ENCODE results near the gene GRIN2C.

Gene GRIN2C

GRCh38 chr17:74842599-74843351 lies 16.9 kb downstream of the GRIN2C start:
- DNase-seq = no peak

- no peak for DNase-seq
Observed at GRCh38 chr17:74842146-74842598, 17.5 kb downstream of the GRIN2C start.

GRCh38 chr17:74840989-74841666 lies 18.6 kb downstream of the GRIN2C start:
- no peak for DNase-seq

DNA sequence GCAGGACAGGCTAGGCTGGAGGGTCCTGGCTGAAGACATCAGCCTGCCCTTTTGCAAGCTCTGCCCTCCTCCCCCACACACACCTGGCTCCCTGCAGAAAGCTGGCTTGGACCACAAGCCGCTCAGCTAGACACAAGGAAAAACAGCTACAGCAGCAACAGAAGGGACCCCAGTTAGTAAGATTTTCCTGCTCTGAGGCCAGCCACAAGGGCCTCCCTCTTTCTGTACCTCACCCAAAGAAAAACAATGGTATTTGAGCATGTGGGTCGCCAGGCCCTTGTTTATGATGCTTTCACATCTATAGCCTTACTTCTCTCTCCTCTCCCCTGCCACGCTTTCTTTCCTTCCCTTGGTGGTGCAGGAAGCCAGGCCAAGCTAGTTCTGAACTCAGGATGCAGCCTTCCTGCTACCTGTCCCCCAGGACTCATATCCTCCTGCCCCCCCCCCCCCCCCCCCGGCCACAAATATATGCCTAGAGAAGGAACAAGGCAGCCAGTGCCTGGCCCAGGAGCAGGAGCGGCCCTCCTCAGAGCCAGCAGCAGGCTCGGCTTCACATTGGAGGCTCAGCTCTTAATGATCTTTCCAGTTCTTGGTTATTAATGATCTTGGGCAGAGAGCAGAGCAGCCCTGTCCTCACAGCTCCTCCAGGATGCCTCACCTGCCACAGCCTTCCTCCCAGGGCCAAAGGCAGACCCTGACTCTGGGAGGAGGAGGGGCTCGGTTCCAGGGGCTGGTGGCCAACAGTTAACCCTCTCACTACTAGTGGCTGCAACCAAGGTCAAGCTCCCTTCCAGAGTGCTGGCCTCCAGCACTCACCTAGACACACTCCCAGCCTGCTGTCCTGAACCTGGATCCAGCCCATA lies 19.5 kb downstream of the GRIN2C start:
- no peak for DNase-seq

DNA sequence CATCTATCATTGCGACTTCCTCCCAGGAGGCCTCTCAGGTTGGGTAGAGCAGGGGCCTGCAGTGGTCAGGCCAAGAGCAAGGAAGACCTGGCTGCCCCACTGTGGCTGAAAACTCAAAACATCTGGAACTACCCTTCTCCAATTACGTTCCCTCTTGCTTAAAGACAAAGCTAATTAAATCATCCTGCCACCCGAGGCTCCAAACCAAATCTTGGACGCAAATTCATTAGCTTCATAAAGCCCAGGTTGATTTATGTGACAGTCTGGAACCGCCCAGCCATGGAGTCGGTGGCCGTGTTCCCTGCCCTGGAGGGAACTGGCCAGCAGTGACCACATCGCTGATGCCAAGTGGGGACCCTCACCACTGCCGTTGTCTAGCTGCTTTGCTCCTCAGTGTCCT lies 21.4 kb downstream of the GRIN2C start:
- DNase-seq = no peak

DNA sequence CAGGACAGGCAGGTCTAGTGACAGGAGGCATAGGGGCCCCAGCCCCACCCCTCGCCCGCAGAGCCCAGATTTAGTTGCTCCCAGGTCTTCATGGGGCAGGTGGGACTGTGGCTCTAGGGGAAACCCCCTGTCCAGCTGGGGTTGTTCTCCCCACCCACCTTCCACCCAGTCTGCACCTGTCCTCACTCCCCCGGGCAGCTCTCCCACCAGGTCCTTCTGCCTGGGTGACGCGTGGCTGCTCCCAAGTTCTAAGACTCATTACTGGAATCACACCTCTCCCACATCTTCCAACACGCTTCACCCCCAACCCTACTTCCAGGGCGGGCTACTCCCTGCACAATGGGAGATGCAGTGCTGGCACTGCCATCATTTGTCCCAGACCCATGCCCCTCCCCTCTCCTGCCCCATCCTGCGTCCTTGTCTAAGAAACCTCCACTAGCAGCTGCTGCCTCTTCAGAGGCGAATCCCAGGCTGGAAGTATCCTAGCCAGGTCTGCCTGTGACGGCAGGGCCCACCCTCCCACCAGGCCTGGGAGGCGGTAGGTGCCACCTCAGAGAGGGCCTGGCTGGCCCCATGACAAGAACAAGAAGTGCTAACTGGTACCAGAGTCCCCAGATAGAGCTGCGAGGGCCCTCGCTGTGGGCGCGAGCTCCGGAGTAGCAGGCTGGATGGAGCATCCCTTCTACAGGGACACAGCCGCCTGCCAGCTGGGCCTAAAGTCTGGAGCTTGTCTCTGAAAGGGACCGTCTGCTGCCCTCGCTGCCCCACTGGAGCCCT lies 22.8 kb downstream of the GRIN2C start:
- no peak for DNase-seq

DNA sequence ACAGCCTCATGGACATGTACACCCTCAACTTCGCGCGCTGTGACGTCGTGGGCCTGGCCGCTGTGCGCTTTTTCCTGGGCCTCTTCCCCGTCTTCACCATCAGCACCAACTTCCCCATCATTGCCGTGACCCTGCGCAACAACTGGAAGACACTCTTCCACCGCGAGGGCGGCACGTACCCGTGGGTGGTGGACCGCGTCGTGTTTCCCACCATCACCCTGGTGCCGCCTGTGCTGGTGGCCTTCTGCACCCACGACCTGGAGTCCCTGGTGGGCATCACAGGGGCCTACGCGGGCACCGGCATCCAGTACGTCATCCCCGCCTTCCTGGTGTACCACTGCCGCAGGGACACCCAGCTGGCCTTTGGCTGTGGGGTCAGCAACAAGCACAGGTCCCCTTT lies 23.5 kb downstream of the GRIN2C start:
- no peak for DNase-seq

DNA sequence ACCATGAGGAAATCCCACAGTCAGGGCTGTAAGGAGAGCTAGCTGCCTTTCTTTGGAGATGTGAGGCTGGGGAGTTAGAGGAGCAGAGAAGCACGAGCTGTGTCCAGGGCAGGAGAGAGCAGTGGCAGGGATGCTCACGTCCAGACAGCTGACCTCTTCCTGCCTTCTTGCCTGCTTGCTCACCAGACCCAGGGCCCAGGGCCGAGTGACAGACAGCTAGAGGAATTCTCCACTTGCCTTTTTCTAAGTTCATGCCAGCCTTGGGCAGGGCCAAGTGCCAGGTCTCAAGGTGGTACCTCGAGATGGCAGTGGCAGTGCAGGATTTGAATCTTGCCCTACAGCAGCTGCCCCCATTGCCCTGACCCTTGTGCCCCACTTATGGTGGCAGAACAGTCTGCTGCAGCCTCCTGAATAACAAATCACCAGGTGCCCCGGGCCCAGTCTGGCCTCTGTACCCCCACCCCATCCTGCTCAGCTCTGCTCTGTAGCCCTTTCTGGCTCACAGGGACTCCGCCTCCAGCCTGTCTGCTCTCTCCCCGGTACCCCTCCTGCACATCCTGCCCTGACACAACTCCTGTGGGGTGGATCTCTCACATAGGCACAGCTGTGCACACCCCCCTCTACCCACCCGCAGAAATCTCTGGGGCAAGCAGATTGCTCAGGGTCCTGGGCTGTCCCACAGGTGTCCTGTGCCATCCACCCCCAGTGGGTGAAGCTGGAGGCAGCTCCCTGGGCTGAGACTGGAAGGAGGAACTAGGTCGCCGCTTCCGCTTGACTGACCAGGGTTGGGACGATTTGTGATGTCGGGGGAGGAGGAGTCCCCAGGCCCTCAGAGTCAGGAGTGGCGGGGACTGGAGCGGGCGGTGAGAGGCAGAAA lies 25.9 kb downstream of the GRIN2C start:
- no peak for DNase-seq

DNA sequence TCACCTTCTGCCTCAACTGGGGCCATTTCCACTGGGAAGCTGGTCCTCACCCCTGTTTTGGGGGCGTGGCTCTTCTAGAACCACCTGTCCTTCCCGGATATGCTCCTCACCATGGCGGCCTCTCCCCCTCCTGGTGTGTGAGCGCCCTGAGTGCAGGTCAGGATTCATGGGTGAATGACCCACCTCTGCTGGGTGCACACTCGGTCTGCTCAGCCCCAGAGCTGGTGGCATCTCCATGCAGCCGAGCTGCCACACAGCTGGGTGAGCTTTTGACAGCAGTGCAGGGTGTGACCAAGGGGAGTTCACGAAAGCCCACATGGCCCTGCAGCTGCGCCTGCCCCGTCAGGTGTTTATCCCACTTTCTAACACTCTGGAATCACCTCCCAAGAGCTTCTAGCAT lies 27.3 kb downstream of the GRIN2C start:
- DNase-seq = no peak

DNA sequence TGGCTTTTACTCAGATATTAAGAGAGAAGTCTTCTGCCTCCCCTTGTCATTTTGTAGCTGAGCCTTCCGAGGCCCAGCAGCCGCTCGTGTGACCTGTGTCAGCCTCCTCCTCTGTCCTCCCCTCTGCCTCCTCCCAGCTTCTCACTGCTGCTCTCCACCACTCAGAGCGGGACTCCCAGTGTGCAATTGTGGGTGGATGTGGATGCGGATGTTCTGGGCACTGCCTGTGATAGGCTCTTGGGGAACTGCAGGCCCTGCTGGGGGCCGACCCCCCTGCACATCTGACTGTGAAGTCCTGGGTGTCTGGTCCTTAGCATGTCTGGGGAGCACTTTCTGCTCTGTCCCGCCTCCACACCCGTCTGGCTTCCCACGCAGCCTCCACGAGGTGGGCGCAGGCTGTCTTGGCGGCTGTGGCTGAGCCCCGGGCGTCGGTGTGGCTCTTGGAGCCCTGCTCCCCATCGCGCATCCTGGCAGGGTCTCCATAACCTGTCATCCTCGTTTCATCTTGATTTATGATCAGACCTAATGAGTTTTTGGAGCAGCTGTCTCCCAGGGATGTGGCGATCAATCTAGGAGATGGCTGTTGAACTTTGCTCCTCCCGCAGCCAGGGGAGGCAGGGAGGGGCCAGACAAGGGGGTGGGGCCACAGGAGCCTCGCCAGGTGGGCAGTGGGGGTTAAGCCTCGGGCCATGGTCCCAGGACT lies 28.1 kb downstream of the GRIN2C start:
- DNase-seq = no peak

GRCh38 chr17:74830861-74831260 lies 28.8 kb downstream of the GRIN2C start:
- DNase-seq = no peak

GRCh38 chr17:74827800-74828199 lies 31.9 kb downstream of the GRIN2C start:
- DNase-seq = no peak

- no peak for DNase-seq
Observed at GRCh38 chr17:74825952-74826719, 33.5 kb downstream of the GRIN2C start.

DNA sequence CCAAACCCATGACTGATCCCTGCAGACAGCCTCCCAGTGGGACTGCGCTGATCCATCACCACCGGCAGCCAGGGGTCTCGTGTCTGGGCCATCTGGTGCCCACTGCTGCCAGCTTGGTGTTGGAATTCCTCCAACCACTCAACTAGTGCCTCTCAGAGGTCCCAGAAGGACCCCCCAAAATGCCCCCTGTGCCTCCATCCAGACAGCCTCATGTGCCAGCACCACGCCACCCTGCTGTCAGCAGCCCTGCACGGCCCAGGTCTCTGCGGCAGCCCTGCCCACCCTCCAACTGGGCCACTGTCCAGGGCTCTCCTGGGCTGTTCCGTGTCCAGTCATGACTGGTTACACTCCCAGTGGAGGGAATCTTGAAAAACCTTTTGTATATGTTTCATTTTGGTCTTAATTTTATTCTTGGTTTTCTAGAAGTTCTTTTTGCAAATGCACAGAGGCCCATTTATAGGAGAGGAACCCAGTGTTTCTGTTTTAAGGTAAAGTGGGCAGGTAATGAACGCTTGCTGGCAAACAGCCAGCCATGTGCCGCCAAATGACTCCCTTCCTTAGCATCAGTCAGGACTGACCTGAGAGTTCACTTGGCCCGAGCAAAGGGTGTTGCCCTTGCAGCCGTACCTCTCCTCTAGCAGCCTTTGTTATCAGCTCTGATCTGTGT lies 34.6 kb downstream of the GRIN2C start:
- DNase-seq = no peak

- DNase-seq = no peak
Observed at GRCh38 chr17:74822939-74823367, 36.7 kb downstream of the GRIN2C start.

DNA sequence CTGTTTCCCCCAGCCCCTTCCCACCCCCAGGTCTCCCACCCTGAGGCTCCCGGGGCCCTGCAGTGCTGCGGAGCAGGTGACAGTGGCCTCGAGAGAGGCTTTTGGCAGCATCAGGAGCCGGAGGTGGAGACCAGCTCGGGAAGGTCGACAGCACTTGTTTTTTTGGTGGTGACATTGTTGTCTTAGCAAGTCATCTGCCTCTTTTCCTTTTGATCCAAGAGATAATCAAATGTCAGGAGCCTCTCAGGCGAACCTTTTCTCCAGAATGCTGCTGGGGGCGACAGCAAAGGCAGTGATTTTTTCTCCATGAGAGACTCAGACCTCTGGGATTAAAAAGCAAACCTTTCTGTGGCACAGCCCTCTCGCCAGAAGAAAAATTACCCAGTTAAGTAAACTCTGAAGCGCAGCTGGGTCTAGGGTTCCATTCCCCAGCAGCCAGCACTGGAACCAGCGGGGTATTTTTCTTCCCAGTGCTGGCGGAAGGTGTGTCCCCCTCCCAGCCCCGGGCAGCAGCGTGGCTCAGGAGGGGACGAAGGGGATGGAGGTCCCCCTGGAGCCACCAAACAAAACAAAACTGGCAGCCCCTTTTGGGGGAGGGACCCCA lies 37.2 kb downstream of the GRIN2C start:
- DNase-seq = no peak

- DNase-seq = no peak
Observed at GRCh38 chr17:74821655-74822334, 37.9 kb downstream of the GRIN2C start.

- DNase-seq = no peak
Observed at GRCh38 chr17:74819801-74820436, 39.8 kb downstream of the GRIN2C start.
